GM21390 (cell line): Measurements from ENCODE around the gene ZNF534.
A peak's percentile ranks its signal among the peaks of the same experiment; 100 is the strongest.
"Not testable (repeated sequence)": the region's sequence is repeated elsewhere in the genome, so short reads cannot be mapped to it uniquely, and the experiment has no call there.

Experiments used
- ATAC-seq: cut with Tn5 transposase; IDR thresholded peaks from one replicate; pipeline ENCODE4 v1.9.1; 2021; ENCODE audit not compliant: unreplicated experiment

The ZNF534 gene

GRCh38 chr19:52428937-52429336 lies at the start of gene ZNF534:
ZNF534 (plus strand) TSS chr19:52429148; CDS start chr19:52431475, 2,327 bp downstream.
- ATAC-seq: no peak

GRCh38 chr19:52391135-52391534 lies 37.8 kb upstream of the ZNF534 start:
- no peak for ATAC-seq

GRCh38 chr19:52397310-52398080 lies 31.5 kb upstream of the ZNF534 start, which contains the start of gene ZNF528:
ZNF528 (plus strand) TSS chr19:52397849; CDS start chr19:52402014, 4,165 bp downstream.
- peak; percentile 87 for ATAC-seq

GRCh38 chr19:52398081-52398441 lies 30.9 kb upstream of the ZNF534 start:
- no peak for ATAC-seq

- ATAC-seq: no peak
Measured at GRCh38 chr19:52410276-52410675, 18.7 kb upstream of the ZNF534 start.

- no peak for ATAC-seq
Measured at GRCh38 chr19:52415711-52416110, 13.2 kb upstream of the ZNF534 start.

- no peak for ATAC-seq
Measured at GRCh38 chr19:52442179-52442578, 13.2 kb downstream of the ZNF534 start.

- no peak for ATAC-seq
Measured at GRCh38 chr19:52444506-52444905, 15.6 kb downstream of the ZNF534 start.

GRCh38 chr19:52451241-52451640 lies 22.3 kb downstream of the ZNF534 start:
- no peak for ATAC-seq

- no peak for ATAC-seq
Measured at GRCh38 chr19:52453324-52454094, 24.6 kb downstream of the ZNF534 start, which contains the start of gene ZNF578. ZNF578 (plus strand) TSS chr19:52453553; CDS start chr19:52501846, 48,293 bp downstream.

- ATAC-seq: no peak
Measured at GRCh38 chr19:52464798-52465470, 36.0 kb downstream of the ZNF534 start.

GRCh38 chr19:52473655-52474350 lies 44.9 kb downstream of the ZNF534 start:
- ATAC-seq: no peak

- ATAC-seq: no peak
Measured at GRCh38 chr19:52474351-52475127, 45.6 kb downstream of the ZNF534 start.

- ATAC-seq: not testable (repeated sequence)
Measured at GRCh38 chr19:52484111-52484743, 55.3 kb downstream of the ZNF534 start.

- ATAC-seq: not testable (repeated sequence)
Measured at GRCh38 chr19:52485064-52485463, 56.1 kb downstream of the ZNF534 start.

GRCh38 chr19:52485561-52486240 lies 56.8 kb downstream of the ZNF534 start:
- not testable (repeated sequence) for ATAC-seq

GRCh38 chr19:52492201-52492993 lies 63.4 kb downstream of the ZNF534 start:
- ATAC-seq: no peak

- no peak for ATAC-seq
Measured at GRCh38 chr19:52492994-52493470, 64.1 kb downstream of the ZNF534 start.
